Activated T-cell treated with anti-CD3 and anti-CD28 coated beads, Interleukin-2, amount 50 U/mL, for 24 hours (primary cell): Measurements from ENCODE around the gene POC1A.

Source experiments
- DNase-seq: peaks from one replicate; pipeline ENCODE4 v3.0.0-alpha.2; 2020
- H3K27ac Mint-ChIP-seq: 2 replicates; pipeline ENCODE4 v1.8.0; 2020; ENCODE audit warnings: mild to moderate bottlenecking, mixed read lengths
- H3K27me3 Mint-ChIP-seq: 2 replicates; pipeline ENCODE4 v1.8.0; 2020; ENCODE audit warnings: mixed read lengths
- H3K36me3 Mint-ChIP-seq: 2 replicates; pipeline ENCODE4 v1.8.0; 2020; ENCODE audit warnings: low read depth, mixed read lengths
- H3K4me1 Mint-ChIP-seq: 2 replicates; pipeline ENCODE4 v1.8.0; 2020; ENCODE audit warnings: low read depth, mixed read lengths
- H3K4me3 Mint-ChIP-seq: 2 replicates; pipeline ENCODE4 v1.8.0; 2020; ENCODE audit warnings: mild to moderate bottlenecking, moderate library complexity, mixed read lengths
- H3K9me3 Mint-ChIP-seq: 2 replicates; pipeline ENCODE4 v1.8.0; 2020; ENCODE audit warnings: mixed read lengths

Gene POC1A

GRCh38 chr3:52097851-52098507 is 56.2 kb downstream of the POC1A start:
- Mint-ChIP-seq H3K27me3 (no peaks in the 10 kb centered on the region), H3K9me3 (peaks cover 5% of the 10 kb centered on the region), H3K36me3 (peaks cover 51% of the 10 kb centered on the region), H3K27ac (no peak overlapping the region), H3K4me3 (no peak overlapping the region), H3K4me1 (no peaks in the 10 kb centered on the region)
- no peak for DNase-seq

GRCh38 chr3:52095990-52096775 is 58.0 kb downstream of the POC1A start:
- H3K36me3 Mint-ChIP-seq = peaks cover 40% of the 10 kb centered on the region

GRCh38 chr3:52094571-52095485 is 59.4 kb downstream of the POC1A start:
- no peak overlapping the region for H3K27ac Mint-ChIP-seq
- H3K4me3 Mint-ChIP-seq = no peak overlapping the region
- no peak for DNase-seq
- no peaks in the 10 kb centered on the region for H3K27me3 Mint-ChIP-seq
- H3K4me1 Mint-ChIP-seq = no peaks in the 10 kb centered on the region
- peaks cover 27% of the 10 kb centered on the region for H3K36me3 Mint-ChIP-seq
- H3K9me3 Mint-ChIP-seq = no peaks in the 10 kb centered on the region

More at GRCh38 chr3:52095990-52096775, 58.0 kb downstream of the POC1A start:
- no peak for DNase-seq
- Mint-ChIP-seq H3K4me1 (no peaks in the 10 kb centered on the region), H3K9me3 (peaks cover 1% of the 10 kb centered on the region), H3K4me3 (no peak overlapping the region), H3K27me3 (no peaks in the 10 kb centered on the region), H3K27ac (no peak overlapping the region)

GRCh38 chr3:52093756-52094545 is 60.3 kb downstream of the POC1A start:
- Mint-ChIP-seq H3K4me3 (no peak overlapping the region), H3K9me3 (no peaks in the 10 kb centered on the region), H3K27ac (no peak overlapping the region)

GRCh38 chr3:52092891-52093290 is 61.3 kb downstream of the POC1A start:
- Mint-ChIP-seq H3K9me3 (no peaks in the 10 kb centered on the region), H3K4me3 (no peak overlapping the region), H3K27ac (no peak overlapping the region), H3K27me3 (no peaks in the 10 kb centered on the region), H3K36me3 (peaks cover 25% of the 10 kb centered on the region), H3K4me1 (peaks cover under 1% of the 10 kb centered on the region)
- DNase-seq = no peak

More at GRCh38 chr3:52093756-52094545, 60.3 kb downstream of the POC1A start:
- Mint-ChIP-seq H3K36me3 (peaks cover 25% of the 10 kb centered on the region), H3K4me1 (no peaks in the 10 kb centered on the region), H3K27me3 (no peaks in the 10 kb centered on the region)
- DNase-seq = no peak

GRCh38 chr3:52092271-52092660 is 62.0 kb downstream of the POC1A start:
- no peak for DNase-seq
- Mint-ChIP-seq H3K36me3 (peaks cover 21% of the 10 kb centered on the region), H3K27ac (no peak overlapping the region), H3K9me3 (no peaks in the 10 kb centered on the region), H3K4me1 (peaks cover 7% of the 10 kb centered on the region), H3K4me3 (no peak overlapping the region), H3K27me3 (no peaks in the 10 kb centered on the region)

GRCh38 chr3:52091586-52092270 is 62.5 kb downstream of the POC1A start:
- Mint-ChIP-seq H3K4me3 (no peak overlapping the region), H3K9me3 (no peaks in the 10 kb centered on the region), H3K27me3 (no peaks in the 10 kb centered on the region), H3K4me1 (peaks cover 12% of the 10 kb centered on the region), H3K36me3 (peaks cover 21% of the 10 kb centered on the region), H3K27ac (no peak overlapping the region)
- DNase-seq = no peak

- Mint-ChIP-seq H3K27me3 (no peaks in the 10 kb centered on the region), H3K4me1 (peaks cover 19% of the 10 kb centered on the region), H3K4me3 (no peak overlapping the region), H3K36me3 (peaks cover 17% of the 10 kb centered on the region), H3K9me3 (no peaks in the 10 kb centered on the region), H3K27ac (no peak overlapping the region)
- no peak for DNase-seq
Measured at GRCh38 chr3:52090933-52091468, 63.2 kb downstream of the POC1A start.

- Mint-ChIP-seq H3K4me1 (peaks cover 25% of the 10 kb centered on the region), H3K27ac (no peak overlapping the region), H3K36me3 (peaks cover 11% of the 10 kb centered on the region), H3K4me3 (no peak overlapping the region), H3K27me3 (no peaks in the 10 kb centered on the region), H3K9me3 (no peaks in the 10 kb centered on the region)
- DNase-seq = no peak
Measured at GRCh38 chr3:52090131-52090932, 63.9 kb downstream of the POC1A start.

- DNase-seq = no peak
- Mint-ChIP-seq H3K36me3 (peaks cover 10% of the 10 kb centered on the region), H3K9me3 (no peaks in the 10 kb centered on the region), H3K4me3 (no peak overlapping the region), H3K27me3 (no peaks in the 10 kb centered on the region), H3K4me1 (peaks cover 25% of the 10 kb centered on the region), H3K27ac (no peak overlapping the region)
Measured at GRCh38 chr3:52089691-52090090, 64.5 kb downstream of the POC1A start.

GRCh38 chr3:52088445-52089367 is 65.5 kb downstream of the POC1A start:
- Mint-ChIP-seq H3K36me3 (peaks cover 4% of the 10 kb centered on the region), H3K4me3 (no peak overlapping the region), H3K4me1 (peaks cover 25% of the 10 kb centered on the region), H3K9me3 (no peaks in the 10 kb centered on the region), H3K27ac (no peak overlapping the region), H3K27me3 (no peaks in the 10 kb centered on the region)
- DNase-seq = no peak

GRCh38 chr3:52087731-52088130 is 66.5 kb downstream of the POC1A start:
- Mint-ChIP-seq H3K27ac (no peak overlapping the region), H3K4me3 (no peak overlapping the region), H3K27me3 (no peaks in the 10 kb centered on the region), H3K36me3 (no peaks in the 10 kb centered on the region), H3K9me3 (no peaks in the 10 kb centered on the region), H3K4me1 (peaks cover 25% of the 10 kb centered on the region)
- DNase-seq = no peak
